DMS 273 (cell line): ENCODE results near the gene TMEM187.

ENCODE experiments used
- DNase-seq: peaks from one replicate; lab custom pipeline; 2025; ENCODE audit not compliant: unreplicated experiment; lab: John Stamatoyannopoulos, UW

The TMEM187 gene

DNA sequence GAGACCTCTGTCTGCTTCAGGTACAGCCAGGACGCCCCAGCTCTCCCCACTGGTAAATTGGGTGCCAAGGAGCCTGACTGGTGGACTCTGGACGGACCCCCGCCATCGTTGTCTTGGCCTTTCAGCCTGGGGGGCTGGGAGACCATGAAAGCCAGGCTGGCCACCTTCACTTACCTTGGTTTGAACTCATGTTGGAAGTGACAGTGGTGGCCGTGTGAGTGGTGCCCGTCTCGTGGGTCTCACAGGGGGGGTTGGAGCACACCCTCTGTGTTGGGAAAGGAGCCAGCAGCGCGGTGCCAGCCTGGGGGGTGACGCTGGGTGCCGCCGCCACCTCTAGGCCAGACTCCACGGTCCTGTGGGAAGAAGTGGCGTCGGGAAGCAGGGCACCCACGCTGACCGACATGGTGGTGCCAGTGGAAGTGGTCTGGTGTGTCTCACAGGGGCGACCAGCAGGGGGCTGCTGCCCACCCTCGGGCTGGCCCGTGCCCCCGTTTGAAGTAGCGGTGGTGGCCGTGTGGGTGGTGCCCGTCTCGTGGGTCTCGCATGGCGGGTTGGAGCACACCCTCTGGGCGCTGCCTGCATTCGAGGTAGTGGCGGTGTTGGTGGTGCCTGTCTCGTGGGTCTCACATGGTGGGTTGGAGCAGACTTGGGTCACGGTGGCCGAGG, 18.5 kb upstream of the TMEM187 start:
- no peak for DNase-seq

DNA sequence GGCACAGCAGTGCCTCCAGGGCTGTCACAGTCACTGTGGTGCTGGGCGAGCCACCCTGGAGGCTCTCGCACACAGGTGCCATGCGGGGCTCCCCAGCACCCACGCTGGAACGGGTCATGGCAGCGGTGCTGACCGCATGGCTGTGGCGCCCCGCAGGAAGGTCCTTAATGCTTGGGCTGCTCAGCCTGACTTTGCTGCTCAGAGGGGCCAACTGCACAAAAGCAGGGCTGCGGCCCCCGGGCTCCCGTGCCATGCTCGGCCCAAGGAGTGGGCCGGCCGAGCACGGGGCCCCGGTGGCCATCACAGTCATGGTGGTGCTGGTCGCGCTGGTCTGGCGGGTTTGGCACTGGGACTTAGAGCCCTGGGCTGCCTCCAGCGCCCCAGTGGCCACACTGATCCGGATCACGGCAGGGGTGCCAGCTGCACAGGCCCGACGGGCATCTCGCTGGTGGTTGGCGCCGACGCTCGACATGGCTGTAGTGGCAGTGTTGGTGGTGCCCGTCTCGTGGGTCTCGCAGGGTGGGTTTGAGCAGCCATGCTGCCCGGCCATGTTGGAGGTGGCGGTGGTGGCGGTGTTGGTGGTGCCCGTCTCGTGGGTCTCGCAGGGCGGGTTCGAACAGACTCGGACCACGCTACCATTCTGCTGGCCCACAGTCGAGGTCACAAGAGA, 17.9 kb upstream of the TMEM187 start:
- no peak for DNase-seq

DNA sequence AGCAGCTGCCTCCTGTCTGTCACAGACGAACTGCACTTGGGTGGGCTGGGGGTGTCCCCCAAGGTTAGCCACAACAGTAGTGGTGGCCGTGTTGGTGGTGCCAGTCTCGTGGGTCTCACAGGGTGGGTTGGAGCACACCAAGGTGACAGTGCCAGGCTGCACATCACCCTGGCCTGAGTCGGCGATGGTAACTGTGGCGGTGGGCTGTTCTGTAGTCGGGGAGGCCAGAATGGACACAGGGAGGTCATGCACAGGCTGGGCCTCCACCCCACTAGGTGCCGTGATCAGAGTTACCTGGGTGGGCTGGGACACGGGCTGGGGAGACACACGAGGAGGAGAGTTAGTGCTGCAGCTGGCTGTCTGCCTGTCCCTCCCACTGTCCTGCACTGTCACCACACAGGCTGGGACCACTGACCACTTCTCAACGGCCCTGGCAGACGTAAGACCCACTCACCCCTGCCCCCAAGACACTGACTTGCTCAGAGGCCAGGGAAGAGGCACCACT, 17.3 kb upstream of the TMEM187 start:
- no peak for DNase-seq

DNA sequence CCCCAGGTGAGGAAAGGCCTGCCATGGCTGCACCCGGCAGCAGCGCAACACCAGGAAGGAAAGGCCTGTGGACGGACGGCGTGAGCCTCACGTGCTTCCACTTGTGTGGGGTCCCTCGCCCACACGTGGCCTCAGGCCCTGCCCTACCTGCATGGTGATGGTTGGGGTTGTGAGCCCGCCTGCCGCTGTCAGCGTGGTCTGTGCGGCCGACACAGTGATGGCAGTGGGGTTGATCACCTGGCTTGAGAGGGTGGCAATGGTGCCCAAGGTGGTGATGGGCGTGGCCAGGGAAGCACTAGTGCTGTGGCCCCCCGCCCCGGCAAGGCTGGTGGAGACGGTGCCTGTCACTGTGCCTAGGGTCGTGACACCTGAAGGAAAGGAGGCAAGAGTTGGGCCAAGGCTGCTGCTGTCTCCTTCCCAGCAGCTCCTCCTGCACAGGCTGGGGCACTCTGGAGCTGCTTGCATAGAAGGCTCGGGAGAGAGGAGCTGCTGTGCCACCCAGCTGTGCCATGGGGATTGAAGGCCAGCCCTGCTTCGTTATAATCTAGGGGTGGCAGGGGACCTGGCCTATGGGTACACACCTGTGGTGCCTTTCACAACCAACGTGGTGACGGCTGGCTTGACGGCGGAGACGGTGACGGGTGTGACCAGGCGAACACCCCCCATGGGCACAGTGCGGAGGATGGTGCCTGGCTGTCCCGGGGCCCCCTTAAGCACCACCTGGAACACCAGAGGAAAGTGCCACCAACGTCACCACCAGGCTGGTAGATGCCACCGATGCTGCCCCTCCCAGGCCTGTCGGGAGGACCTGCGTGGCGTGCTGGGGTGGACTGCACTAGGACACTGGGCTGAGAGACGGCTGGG, 16.3 kb upstream of the TMEM187 start:
- no peak for DNase-seq

DNA sequence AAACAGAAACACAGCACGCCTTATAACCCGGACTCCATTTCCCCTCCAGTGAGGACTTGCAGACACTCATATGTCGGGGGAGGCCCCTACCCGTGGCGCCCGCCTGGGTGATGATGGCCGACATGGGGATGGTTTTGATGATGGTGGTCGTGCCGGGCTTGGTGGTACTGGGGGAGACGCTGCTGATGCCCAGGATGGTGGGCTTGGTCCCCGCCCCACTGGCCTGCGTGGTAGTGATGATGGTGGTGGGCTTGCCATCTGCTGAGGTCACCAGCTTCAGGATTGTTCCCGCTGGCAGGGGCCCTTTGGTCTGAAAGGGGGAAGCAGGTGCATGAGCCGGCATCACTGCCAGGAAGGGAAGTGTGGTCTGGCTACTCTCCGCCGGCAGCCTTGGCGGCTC, 15.3 kb upstream of the TMEM187 start:
- no peak for DNase-seq

DNA sequence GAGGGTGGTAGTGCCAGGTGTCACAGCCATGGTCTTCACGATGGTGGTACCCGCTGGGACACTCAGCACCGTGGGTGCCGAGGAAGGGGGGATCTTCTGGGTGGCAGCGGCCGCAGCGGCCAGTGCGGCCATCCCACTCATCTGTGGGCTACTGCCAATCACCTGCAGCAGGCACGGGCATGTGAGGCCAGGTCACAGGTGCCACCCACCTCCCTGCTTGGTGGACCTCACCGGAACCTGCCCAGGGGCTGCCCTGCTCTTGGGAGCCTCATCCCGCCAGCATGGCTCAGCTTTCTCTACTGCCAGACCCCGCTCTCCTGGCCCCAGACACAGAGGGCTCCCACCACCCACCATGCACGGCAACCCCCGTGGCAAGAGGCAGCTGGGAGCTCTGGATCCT, 13.9 kb upstream of the TMEM187 start:
- no peak for DNase-seq

DNA sequence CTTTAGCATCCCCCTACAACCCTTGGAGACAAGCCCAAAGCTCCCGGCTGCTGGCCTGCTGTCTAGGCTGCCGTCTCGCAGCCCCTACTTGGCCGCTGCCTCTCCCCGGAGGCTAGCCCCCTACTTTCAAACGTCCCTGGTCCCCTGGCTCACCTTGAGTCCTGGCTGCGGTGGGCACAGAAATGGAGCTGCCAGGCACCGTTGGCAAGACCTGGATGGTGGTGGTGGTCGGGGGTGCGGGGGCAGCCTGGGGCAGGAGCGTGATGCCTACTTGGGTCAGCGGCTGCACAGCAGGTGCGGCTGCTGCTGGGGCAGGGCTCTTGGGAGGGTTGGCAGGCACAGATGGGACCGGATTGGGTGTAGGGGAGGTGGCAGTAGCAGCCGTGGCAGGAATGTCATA, 12.9 kb upstream of the TMEM187 start:
- DNase-seq, result no peak

DNA sequence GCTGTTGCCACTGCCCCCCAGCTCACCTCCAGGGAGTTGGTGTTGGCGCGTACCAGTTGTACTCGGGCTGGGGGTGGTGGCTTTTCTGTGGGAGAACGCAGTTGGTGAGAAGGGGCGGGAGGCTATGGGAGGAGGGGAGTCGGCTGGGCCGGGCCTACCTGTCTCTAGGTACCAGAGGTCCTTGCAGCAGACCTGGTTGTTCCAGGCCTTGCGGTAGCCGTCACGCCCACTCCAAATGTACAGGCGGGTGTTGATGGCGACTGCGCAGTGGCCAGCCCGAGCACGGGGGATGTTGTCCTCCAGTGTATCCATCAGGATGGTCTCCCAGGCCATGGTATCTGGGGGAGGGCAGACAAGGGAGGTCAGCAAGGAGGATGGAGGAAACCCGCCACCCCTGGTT, 12.5 kb upstream of the TMEM187 start:
- no peak for DNase-seq

DNA sequence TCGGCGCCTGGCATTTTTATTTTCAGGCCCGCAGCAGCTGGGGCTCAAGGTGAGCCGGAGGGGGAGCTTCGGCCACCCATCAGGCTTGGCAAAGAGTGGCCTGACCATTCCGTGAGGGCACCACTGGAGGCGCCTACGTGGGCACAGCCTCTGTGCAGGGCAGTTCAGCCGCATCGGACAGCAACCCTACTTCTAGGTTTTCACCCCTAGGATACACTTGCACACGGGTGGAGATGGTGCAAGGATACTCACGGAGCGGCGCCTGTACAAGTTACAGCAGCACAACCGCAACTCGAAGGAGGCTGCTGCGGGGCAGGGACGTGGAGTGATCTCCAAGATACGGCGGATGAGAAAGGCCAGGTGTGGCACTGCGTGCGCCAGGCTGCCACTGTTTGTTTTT, 11.8 kb upstream of the TMEM187 start:
- DNase-seq, result no peak

DNA sequence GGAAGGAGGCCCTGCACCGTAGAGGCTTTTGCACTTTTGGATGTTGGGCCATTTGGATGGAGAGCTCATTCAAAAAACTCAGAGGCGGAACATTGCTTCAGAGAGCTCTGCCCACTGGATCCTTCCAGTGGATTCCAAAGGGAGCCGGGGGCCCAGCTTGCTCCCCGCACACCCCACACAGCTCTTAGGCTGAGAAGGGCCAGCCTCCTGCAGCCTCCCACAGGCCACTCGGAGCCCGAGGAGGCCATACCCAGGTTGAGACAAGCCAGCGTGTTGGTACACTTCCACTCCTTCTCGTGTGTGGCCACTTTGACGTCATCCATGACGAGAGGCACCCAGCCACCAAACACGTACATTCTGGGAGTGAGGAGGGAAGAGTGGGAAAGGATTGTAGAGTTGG, 11.3 kb upstream of the TMEM187 start:
- DNase-seq, result no peak

DNA sequence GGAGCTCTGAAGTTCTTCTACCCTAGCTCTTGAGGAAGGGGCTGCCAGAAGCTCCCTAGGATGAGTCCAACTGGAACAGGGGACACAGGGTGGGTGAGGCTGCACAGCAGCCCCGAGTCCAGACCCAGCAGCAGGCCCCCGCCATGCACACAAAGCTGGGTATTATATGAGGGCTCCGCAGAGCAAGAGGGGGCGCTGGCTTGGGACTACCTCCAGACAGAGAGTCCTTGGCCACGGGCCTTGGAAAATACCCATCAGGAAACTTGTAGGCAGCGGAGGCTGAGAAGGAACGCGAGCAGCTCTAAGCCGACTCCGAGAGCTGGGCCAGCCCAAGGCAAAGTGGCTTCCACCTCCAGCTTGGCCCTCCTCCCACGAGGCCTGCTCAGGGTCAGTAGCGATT, 9.0 kb upstream of the TMEM187 start:
- DNase-seq, result no peak

DNA sequence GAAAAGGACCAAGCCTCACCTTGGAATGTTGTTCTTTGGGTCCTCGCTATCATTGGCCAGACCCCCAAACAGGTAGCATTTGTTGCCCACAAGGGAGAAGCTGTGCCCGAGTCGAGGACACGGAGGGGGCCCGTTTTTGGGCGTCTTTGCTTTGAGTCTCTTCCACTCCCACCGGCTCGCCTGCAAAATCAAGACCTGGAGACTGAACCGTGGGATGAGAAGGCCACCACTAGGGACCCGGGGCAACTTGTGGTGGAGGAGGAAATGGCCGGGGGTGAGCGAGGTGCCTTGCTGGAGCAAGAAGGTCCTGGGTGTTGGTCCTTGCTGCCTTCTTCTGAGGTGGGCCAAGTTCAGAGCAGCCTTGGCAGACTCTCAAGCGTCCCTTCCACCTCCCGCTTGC, 8.4 kb upstream of the TMEM187 start:
- no peak for DNase-seq

DNA sequence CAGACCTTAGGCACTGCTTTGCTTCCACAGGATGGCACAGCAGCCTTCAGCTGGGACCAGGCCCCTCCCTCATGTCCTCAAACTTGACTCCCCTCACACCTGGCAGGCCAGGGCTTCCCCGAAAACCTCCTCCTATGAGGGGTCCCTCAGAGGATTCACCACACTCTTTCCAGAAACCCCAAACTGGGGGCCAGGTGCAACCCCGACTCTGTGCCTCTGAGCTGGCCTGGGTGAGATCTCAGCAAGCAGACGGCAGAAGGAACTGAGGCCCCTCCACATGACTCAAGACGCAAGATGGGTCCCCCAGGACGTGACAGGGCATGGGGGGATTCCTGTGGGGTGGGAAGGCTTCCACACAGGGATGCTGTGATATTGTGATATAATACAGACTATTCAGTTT, 7.1 kb upstream of the TMEM187 start:
- no peak for DNase-seq

DNA sequence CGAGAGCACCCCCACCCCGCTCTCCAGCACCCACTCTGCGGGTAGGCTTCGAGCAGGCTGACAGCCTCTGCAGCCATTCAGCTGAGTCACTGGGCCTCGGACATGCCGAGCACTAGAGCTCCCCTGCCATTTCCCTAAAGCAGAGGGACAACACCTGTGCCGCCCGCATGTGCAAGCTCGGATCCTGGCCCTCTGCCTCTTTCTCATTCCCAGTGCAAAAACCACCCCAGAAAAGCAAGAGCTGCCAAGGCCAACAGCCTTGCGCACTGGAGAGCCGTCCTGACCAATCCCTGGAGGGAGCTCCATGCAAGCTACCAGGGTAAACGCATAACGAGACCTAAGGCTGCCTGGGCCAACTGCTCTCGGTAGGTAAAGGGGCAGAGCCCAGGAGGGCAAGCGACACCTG, 6.3 kb upstream of the TMEM187 start:
- DNase-seq, result no peak

DNA sequence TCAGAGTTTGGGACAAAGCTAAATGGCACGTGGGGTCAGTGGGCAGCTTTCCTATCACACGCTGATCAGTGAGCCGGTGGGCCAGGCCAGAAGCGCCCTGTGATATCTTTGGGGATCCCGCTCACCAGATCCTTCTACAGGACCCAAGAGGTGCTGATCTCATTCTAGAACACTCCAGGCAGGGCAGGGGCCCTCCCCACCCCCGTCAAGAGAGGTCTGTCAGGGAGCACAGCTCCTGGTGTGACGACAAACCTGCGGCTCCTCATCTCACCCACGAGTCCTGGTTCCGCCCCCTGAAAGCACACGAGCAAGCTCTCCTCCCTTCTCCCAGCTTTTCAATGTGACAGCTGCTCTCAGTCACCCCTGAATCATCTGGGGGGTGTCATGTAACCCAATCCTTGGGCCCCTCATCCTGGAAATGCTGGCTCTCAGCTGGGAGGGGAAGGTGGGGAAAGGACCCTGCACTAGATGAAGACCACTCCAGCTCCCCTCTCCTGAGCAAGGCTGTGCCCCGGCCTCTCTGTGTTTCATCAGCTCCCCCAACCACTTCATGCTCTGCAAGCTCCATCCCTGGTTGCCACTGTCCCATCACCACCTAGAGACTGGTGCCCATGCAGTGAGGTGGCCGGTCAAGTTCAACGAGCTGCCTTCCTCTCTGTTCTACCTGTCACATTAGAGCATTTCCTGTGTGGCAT, 5.6 kb upstream of the TMEM187 start:
- DNase-seq, result no peak

DNA sequence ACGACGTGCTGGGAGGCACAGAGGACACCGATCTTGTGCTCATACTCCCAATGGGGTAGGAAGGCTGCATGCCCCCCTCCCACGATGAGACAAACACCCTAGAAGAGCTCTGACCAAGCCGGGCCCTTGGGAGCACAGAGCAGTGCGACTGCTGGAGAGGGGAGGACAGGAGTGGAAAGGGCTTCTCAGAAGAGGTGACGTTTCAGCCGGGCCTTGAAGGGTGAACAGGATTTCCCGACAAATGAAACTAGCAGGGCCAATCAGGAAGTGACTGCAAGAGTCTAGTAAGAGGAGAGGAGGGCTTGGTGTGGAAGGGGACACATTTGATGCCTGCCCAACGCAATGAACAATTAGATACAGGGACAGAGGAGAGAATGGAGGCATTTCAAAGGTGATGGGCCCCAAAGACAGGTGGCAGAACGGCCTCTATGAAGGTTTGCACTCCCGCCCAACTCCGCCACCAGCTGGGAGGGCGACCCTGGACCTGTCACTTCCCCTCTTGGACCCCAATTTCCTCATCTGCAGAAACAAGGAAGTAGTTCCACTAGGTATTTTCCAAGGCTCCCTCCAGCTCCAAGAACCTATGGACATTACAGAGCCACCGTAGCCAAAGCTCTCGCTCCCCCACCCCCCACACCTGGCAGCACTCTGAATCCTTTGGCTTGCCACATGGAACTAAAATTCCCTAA, 4.9 kb upstream of the TMEM187 start:
- no peak for DNase-seq

DNA sequence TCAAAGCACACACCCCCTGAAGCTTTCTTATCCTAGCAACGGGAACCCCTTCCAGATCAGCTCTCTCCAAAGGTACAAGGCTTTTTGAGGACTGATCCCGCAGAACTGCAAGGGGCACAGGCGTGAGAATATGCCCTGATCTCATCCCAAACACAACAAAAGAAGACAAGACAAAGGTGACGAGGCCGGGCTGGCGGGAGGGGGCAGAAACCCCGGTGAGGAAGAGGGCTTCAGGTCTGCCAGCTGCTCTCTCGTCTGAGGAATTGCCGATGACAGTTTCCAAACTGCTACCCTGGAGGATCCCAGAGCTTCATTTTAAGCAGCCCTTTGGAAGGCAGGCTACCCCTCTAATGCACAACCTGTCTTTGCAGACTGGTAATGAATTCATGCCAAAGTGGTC, 4.3 kb upstream of the TMEM187 start:
- no peak for DNase-seq

DNA sequence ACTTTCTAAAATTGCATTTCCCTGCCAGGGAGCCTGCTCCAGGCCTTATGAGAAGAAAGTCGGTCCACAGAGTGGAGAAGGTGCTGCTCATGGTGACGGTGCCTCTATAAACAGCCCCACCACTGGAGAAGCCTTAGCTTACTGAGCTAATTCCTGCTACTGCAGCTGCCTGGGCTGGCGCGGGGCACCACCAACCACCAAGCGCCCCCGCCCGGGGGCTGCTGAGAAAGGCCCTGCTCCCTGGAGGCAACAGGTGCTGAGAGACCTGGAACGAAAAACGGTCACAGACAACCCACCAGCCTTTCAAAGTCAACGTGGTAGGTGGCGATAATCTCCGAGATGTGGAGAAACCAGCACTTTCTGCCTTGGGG, 3.8 kb upstream of the TMEM187 start:
- DNase-seq, result peak; percentile 79

DNA sequence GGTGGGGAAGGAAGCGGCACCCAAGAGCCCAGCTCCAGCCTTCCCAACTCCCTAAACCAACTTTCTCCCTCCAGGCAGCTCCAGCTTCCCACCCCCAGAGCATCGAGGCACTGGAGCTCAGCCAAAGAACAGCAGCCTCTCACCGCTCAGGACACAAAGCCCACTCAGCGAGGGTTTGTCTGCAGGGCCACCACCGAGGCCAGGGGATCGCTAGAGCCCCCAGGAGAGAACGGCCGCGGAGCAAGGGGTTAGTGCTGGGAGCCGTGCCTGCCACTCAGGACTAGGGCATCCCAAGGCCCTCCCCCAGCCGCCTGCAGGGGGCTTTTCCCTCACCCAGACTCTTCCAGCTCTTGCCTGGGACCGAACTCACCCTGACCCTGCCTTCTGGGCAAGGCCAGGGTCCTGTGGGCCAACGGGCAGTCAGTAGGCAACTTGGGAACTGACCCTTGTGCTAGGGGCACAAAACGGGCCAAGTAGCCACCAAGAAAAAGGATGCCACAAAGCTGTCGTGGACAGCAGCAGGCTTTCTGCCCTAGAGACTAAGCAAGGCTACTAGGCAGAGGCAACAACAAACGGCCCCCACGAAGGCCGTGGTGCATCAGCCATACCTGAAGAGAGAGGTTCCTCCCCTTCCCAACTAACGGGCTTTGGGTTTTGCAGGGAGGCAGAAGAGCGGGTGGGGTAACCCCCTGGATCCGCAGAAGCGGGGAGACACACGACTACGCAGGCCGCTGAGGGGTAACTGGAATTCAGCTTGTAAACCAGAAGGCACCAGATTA, 3.2 kb upstream of the TMEM187 start:
- DNase-seq, result peak; percentile 69

DNA sequence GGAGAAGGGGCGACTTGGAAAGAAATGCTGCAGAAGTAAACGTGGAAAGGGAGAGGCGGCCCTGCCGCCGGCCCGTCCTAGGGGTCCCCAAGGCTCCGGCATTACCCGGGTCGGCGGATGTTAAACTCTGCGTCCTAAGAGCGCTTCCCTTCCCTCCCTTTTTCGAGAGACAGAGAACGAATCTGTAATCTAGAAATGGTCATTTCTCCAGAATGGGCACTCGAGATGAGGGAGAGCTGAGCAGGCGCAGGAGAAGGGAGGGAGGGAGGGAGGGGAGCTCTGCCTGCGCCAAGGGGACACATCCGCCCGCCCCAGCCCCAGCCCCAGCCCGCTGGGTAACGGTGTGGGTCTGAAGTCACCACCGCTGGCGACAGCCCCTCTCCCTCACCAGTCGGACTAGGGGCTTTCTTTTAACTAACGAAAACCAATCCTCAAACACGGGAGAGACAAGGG, 2.6 kb upstream of the TMEM187 start:
- peak; percentile 80 for DNase-seq
